Inflammatory macrophage treated with lipopolysaccharide for 1 hour (primary cell): ENCODE data around the gene MRPS10.
"Not testable (repeated sequence)": the region's sequence is repeated elsewhere in the genome, so short reads cannot be mapped to it uniquely, and the experiment has no call there.

Experiments used
- DNase-seq, 2 donors: peaks; one replicate each; pipeline ENCODE4 v3.0.0-alpha.2; 2020 to 2022

MRPS10 gene

DNA sequence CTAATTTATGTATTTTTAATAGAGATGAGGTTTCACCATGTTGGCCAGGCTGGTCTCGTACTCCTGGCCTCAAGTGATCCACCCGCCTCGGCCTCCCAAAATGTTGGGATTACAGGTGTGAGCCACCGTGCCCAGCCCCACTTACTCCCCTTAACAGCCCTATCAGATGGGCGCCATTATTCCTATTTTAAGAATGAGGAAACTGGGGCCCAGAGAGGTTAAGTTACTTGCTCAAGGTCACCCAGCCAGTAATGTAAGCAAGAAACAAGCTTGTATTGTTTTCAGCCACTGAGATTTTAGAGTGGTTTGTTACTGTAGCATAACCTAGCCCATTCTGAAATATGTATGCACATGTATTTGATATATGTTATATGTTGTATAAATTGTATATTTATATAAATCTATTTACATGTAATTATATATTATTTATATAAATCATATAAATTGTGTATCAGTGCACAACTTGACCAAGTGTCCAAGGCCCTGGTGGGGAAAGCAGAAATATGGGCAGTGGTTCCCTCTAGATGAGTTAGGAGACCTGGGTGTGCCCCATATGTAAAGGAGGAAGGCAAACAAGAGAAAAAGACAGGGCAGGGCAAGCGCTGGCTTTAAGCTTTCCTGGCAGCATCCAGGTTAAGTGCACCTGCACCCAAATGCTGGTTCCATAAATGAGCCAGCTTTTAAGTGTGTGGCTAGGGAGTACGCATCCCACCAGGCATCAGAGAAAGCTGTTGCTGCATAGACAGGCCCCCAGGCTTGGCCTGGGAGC, 45.7 kb downstream of the MRPS10 start:
- no peak for DNase-seq

DNA sequence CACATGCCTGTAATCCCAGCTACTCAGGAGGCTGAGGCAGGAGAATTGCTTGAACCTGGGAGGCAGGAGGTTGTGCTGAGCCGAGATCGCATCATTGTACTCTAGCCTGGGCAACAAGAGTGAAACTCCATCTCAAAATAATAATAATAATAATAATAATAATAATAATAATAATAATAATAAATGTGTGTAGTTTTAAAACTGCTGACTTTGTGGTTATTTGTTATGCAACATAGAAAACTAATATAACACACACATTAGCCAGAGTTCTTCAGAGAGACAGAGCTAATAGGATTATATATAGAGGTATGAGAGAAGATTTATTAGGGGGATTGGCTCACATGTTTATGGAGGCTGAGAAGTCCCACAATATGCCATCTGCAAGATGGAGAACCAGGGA, 47.9 kb downstream of the MRPS10 start:
- DNase-seq: not testable (repeated sequence)

DNA sequence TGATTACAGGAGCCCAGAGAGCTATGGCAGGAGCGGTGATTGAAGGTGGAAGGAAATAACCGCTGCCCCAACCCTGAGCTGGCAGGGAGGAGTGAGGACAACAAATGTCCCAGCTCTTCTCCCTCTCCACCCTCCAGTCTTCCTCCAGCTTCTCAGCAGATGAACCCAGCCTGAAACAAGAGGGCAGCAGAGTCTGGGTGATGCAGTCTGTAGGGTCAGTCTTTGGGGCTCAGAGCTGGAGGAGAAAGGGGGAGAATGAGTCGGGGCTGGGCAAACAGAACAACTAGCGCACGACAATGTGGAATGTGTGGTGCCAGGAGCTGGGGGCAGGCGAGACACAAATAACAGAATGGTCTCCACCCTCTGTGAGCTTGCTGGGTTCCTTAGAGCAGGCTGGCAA, 49.0 kb downstream of the MRPS10 start:
- DNase-seq: no peak

DNA sequence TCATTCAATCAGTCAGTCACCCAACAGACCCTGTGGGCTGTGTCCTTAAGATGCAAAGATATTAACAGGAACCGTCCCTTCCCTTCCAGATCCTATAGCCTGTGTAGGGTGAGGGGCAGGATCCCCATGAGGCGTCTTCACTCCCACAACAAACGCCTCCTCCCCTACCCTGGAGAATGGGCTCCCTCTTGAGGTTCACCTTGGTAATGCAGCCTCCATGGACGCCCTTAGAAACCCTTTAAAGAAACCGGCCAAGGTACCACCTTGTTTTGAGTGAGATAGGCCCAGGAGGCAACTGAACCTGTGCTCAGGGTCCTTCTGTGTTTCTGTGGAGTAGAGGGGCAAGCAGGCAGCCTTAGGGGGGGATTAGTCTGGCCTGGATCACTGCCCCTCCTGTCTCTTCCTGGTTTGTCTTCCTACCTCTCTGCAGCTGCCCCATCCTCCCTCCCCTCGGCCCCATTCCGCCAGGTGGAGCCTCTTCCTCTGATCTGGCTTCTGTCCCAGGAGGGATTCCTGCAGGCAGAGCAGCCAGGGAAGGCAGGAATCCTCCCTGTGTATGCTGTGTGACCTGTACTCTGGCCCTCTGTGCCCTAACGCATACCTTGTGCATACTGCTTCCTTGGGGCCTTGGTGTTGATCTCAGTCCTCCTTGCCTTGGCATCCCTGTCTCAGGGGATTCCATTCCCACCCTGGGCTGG, 51.1 kb downstream of the MRPS10 start:
- DNase-seq: peak; percentile 25 to 92

DNA sequence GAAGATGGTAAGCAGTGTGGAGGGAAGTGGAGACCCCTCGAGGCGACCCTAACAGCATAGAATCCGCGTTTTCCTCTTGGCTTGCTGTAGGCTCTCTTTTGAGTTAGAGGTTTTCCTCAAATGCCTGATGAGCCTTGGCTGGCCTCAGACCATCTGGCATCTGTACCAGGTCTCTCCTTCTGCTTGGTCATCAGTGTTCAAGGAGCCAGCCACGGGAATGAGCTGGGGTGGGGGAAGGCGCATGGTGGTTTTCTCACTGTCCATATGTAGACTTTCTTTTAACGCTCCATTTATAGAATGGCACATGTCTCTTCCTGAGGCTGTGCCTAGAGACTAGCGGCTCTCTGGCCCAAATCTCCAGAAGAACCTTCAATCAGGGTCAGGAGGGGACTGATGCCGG, 52.6 kb downstream of the MRPS10 start:
- DNase-seq: no peak

DNA sequence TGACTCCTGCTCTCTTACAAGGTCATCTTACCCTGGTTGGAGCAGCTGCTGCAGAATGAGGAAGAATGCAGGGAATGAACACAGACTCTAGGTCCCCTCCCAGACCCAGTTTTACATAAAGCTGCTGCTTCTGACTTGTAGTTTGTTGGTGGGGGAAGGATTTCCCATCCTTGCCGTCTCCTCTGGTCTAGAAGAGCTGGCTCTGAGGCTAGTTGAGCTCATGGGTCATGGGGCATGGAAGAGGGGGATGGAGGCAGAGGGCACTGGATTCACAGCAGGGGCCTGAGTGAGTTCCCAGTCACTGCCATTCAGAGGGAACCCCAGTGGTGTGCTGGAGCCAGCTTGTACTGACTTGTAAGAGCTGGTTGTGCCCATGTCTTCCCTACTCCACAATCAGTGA, 53.7 kb downstream of the MRPS10 start:
- DNase-seq: peak; percentile 25 to 39

DNA sequence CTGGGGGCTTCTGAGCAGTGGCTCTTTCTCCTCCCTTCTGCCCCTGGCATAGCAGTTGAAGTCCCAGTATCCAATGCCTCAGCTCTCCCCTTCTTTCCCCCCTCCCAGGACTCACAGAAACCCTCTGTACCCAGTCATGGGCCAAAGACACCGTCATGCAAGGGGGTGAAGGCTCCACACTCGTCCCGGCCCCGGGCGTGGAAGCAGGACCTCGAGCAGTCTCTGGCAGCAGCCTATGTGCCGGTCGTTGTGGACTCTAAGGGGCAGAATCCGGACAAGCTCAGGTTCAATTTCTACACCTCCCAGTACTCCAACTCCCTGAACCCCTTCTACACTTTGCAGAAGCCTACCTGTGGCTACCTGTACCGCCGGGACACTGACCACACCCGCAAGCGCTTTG, 54.8 kb downstream of the MRPS10 start:
- no peak for DNase-seq

DNA sequence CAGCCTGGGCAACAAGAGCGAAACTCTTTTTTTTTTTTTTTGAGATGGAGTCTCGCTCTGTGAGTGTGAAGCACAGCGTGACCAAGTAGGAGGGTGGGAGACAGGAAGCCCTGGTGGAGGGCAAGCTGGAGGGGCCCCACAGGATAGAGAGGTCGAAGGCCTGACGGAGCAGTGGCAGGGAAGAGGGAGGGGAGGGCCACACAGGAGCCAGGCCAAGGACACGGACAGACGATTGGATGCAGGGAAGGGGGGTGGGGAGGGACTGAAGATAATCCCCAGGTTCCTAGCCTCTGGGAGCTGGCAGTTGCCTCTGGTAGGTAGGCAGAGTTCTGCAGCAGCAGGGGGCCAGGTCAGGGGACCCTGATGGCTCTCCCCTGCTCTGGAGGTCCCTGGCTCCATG, 55.3 kb downstream of the MRPS10 start:
- no peak for DNase-seq

DNA sequence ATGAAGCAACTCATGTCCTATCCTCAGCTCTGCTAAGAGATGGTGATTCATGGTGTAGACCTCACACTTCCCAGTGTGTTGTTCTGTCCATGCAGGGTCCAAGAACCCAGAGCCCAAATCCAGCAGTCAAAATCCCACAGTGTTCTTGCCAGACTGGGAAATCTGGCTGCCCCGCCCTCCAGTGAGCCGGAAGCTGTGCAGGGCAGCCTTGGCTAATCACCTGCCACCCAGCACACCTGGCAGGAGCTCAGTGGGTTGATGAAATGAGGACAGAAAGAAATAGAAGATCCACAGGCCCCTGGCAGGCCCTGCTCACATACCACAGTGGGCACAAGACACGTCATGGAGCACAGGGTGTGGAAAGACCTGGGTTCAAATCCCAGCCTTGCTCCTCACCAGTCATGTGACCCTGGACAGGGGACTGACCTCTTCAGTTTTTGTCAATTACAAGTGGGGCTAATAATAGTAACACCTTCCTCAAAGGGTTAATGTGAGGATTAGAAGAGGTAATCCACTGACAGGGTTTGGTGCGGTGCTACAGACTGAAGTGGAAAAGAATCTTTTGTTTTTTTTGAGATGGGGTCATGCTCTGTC, 58.1 kb downstream of the MRPS10 start:
- DNase-seq: no peak

DNA sequence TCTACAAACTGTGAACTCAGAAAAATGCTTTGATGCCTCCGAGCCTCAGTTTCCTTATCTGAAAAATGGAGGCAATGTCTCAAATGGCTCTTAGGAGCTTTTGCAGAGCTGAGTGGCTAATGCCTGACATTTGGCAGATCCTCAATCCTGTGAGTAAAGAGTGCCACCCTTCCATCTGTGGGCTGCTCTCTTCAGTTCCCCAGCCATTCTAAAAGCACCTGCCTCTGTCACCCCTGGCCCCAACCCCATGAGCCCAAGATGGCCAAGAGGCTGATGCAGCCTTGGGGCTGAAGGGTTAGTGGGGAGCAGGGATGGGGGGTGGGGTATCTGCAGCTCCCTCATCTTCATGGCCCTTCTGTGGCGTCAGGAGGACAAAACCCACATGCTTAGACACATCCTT, 59.0 kb downstream of the MRPS10 start:
- DNase-seq: no peak

DNA sequence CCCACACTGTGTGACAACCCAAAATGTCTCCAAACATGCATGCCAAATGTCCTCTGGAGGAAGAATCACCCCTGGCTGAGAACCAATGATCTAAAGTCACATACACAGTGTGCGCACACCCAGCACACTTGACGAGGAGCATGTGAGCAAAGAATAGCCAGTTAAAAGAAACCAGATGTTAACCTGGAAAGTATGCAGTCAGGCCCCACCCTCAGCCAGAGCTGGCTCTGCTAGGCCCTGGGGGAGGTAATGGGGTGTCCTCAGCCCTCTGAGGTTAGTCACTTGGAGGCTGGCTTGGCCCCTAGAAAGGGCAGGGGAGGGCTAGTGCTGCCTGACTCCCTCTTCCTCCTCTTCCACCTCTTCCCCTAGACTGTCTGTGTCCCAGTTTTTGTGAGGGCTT, 59.6 kb downstream of the MRPS10 start:
- DNase-seq: no peak
